ENCODE results near the gene AFF3.

GRCh38 chr2:99694331-99694730 is 448.1 kb downstream of the AFF3 start:
- TF ChIP-seq, protein P1, sequence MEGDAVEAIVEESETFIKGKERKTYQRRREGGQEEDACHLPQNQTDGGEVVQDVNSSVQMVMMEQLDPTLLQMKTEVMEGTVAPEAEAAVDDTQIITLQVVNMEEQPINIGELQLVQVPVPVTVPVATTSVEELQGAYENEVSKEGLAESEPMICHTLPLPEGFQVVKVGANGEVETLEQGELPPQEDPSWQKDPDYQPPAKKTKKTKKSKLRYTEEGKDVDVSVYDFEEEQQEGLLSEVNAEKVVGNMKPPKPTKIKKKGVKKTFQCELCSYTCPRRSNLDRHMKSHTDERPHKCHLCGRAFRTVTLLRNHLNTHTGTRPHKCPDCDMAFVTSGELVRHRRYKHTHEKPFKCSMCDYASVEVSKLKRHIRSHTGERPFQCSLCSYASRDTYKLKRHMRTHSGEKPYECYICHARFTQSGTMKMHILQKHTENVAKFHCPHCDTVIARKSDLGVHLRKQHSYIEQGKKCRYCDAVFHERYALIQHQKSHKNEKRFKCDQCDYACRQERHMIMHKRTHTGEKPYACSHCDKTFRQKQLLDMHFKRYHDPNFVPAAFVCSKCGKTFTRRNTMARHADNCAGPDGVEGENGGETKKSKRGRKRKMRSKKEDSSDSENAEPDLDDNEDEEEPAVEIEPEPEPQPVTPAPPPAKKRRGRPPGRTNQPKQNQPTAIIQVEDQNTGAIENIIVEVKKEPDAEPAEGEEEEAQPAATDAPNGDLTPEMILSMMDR (IDR thresholded peaks at IDR 0.05; ENCODE audit: low read depth, low read length, poor library complexity, severe bottlenecking) = no peak
- no peak for TF ChIP-seq EZH2phosphoT487 (IDR thresholded peaks at IDR 0.05; ENCODE audit: borderline replicate concordance, low read length)
